ENCODE data around the gene CTNND2.

The CTNND2 gene

DNA sequence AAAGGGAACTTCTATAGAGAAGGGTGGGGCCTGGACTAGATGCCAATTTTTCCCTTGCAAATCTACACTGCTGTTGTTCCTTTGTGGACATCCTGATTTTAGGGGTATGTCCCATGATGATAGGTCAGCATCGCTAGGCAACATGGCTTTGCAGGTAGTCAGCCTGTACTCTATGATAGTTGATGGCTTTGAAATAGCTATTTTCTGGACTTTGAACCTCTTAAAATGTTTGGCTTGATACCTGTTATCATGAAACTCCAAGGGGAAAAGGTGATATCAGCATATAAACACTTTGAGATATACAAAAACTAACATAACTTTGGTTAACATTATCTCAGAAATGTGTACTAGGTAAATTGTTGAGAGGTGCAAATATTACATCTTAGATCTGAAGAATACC lies 533.2 kb downstream of the CTNND2 start:
- TF ChIP-seq LEF1 (IDR thresholded peaks at IDR 0.05; ENCODE audit: borderline replicate concordance), result no peak
- TF ChIP-seq PKNOX1 (IDR thresholded peaks at IDR 0.05), result no peak
- TF ChIP-seq BHLHE40 (IDR thresholded peaks at IDR 0.05; ENCODE audit: borderline replicate concordance), result no peak
- TF ChIP-seq TARDBP (IDR thresholded peaks at IDR 0.05), result no peak
- no peak for TF ChIP-seq L3MBTL2 (conservative IDR thresholded peaks at IDR 0.05)
- TF ChIP-seq SP1 (IDR thresholded peaks at IDR 0.05), result no peak
- no peak for TF ChIP-seq FOXM1 (IDR thresholded peaks at IDR 0.05; ENCODE audit: borderline replicate concordance)
- TF ChIP-seq SUZ12 (IDR thresholded peaks at IDR 0.05), result no peak
- no peak for TF ChIP-seq ARNT (IDR thresholded peaks at IDR 0.05)
- TF ChIP-seq NFRKB (IDR thresholded peaks at IDR 0.05), result no peak
- TF ChIP-seq CTBP1 (IDR thresholded peaks at IDR 0.05; ENCODE audit: borderline replicate concordance), result no peak
- CTCF ChIA-PET, result no interaction called here
- POLR2A ChIA-PET, result no interaction called here
- DNase-seq (ENCODE audit: extremely low spot score), result no peak

- CTCF ChIA-PET, result no interaction called here
- DNase-seq (ENCODE audit: extremely low spot score), result no peak
- TF ChIP-seq SUZ12 (IDR thresholded peaks at IDR 0.05) (no peak), TARDBP (IDR thresholded peaks at IDR 0.05) (no peak), FOXM1 (IDR thresholded peaks at IDR 0.05; ENCODE audit: borderline replicate concordance) (no peak), PKNOX1 (IDR thresholded peaks at IDR 0.05) (no peak), BHLHE40 (IDR thresholded peaks at IDR 0.05; ENCODE audit: borderline replicate concordance) (no peak), CTBP1 (IDR thresholded peaks at IDR 0.05; ENCODE audit: borderline replicate concordance) (no peak), L3MBTL2 (conservative IDR thresholded peaks at IDR 0.05) (no peak), NFRKB (IDR thresholded peaks at IDR 0.05) (no peak), HDGF (IDR thresholded peaks at IDR 0.05; ENCODE audit: borderline replicate concordance) (no peak), ZNF384 (IDR thresholded peaks at IDR 0.05) (no peak), SP1 (IDR thresholded peaks at IDR 0.05) (no peak), ELF4 (IDR thresholded peaks at IDR 0.05) (no peak), ARNT (IDR thresholded peaks at IDR 0.05) (no peak)
- POLR2A ChIA-PET, result no interaction called here
Observed at GRCh38 chr5:11364531-11364930, 539.7 kb downstream of the CTNND2 start.

DNA sequence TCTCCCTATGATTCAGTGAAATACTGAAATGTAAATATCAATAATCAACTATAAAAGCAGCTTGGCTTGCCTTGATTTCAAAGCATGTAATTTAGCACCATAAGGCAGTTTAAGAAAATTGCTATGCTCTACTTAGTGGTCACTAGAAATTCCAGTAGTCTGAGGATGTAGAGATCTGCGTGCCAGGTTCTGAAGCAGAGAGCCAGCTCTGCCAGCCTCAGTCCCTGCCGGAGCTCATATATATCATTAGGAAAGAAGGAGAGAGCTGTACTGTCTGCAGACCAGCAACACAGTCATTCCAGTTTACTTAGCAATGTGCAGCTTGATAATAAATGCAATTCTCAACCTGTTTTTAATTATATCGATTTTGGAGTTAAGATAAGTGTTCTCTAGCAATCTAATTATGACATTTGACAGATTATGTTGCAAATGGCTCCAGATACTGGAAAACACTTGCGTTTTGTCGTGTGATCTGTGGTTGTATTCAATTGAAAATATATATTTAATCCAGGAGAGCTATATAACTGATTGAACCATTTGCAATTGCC lies 540.5 kb downstream of the CTNND2 start:
- TF ChIP-seq HDGF (IDR thresholded peaks at IDR 0.05; ENCODE audit: borderline replicate concordance) (no peak), ELF4 (IDR thresholded peaks at IDR 0.05) (no peak), FOXM1 (IDR thresholded peaks at IDR 0.05; ENCODE audit: borderline replicate concordance) (no peak), BHLHE40 (IDR thresholded peaks at IDR 0.05; ENCODE audit: borderline replicate concordance) (no peak), L3MBTL2 (conservative IDR thresholded peaks at IDR 0.05) (no peak)
- POLR2A ChIA-PET, result no interaction called here
- CTCF ChIA-PET, result no interaction called here
- no peak for DNase-seq (ENCODE audit: extremely low spot score)

- TF ChIP-seq ZNF384 (IDR thresholded peaks at IDR 0.05) (no peak), PKNOX1 (IDR thresholded peaks at IDR 0.05) (no peak), LEF1 (IDR thresholded peaks at IDR 0.05; ENCODE audit: borderline replicate concordance) (no peak), SUZ12 (IDR thresholded peaks at IDR 0.05) (no peak), HDGF (IDR thresholded peaks at IDR 0.05; ENCODE audit: borderline replicate concordance) (no peak), CTBP1 (IDR thresholded peaks at IDR 0.05; ENCODE audit: borderline replicate concordance) (no peak), BHLHE40 (IDR thresholded peaks at IDR 0.05; ENCODE audit: borderline replicate concordance) (no peak), ELF4 (IDR thresholded peaks at IDR 0.05) (no peak), SP1 (IDR thresholded peaks at IDR 0.05) (no peak), FOXK2 (IDR thresholded peaks at IDR 0.05) (no peak), FOXA1 (IDR thresholded peaks at IDR 0.05) (no peak), NFRKB (IDR thresholded peaks at IDR 0.05) (no peak), L3MBTL2 (conservative IDR thresholded peaks at IDR 0.05) (no peak), FOXM1 (IDR thresholded peaks at IDR 0.05; ENCODE audit: borderline replicate concordance) (no peak), TARDBP (IDR thresholded peaks at IDR 0.05) (no peak), ARNT (IDR thresholded peaks at IDR 0.05) (no peak)
- POLR2A ChIA-PET, result no interaction called here
- CTCF ChIA-PET, result no interaction called here
- DNase-seq (ENCODE audit: extremely low spot score), result no peak
Observed at GRCh38 chr5:11361768-11362167, 542.5 kb downstream of the CTNND2 start.

GRCh38 chr5:11357928-11358327 lies 546.3 kb downstream of the CTNND2 start:
- DNase-seq (ENCODE audit: extremely low spot score), result no peak
- CTCF ChIA-PET, result interaction anchor here (0.5 kb wide), 1 partner anchor 153 kb away, joined by 8 read pairs; no protein-coding TSS in a partner anchor
- POLR2A ChIA-PET, result no interaction called here
- TF ChIP-seq NFRKB (IDR thresholded peaks at IDR 0.05) (no peak), ARNT (IDR thresholded peaks at IDR 0.05) (no peak), FOXA1 (IDR thresholded peaks at IDR 0.05) (no peak), TARDBP (IDR thresholded peaks at IDR 0.05) (no peak), SUZ12 (IDR thresholded peaks at IDR 0.05) (no peak), ELF4 (IDR thresholded peaks at IDR 0.05) (no peak), HDGF (IDR thresholded peaks at IDR 0.05; ENCODE audit: borderline replicate concordance) (no peak), FOXK2 (IDR thresholded peaks at IDR 0.05) (no peak), PKNOX1 (IDR thresholded peaks at IDR 0.05) (no peak), SP1 (IDR thresholded peaks at IDR 0.05) (no peak), FOXM1 (IDR thresholded peaks at IDR 0.05; ENCODE audit: borderline replicate concordance) (no peak), ZNF384 (IDR thresholded peaks at IDR 0.05) (no peak), BHLHE40 (IDR thresholded peaks at IDR 0.05; ENCODE audit: borderline replicate concordance) (no peak), L3MBTL2 (conservative IDR thresholded peaks at IDR 0.05) (no peak), CTBP1 (IDR thresholded peaks at IDR 0.05; ENCODE audit: borderline replicate concordance) (no peak), LEF1 (IDR thresholded peaks at IDR 0.05; ENCODE audit: borderline replicate concordance) (no peak)

Measured in HEK293T (cell line).